Pericardium fibroblast (primary cell): ENCODE data around the gene TPST2. TPM values are rescaled to one million over a fixed set of nuclear protein-coding genes. Genes with fewer than 3 reads are reported as not detected.

ENCODE experiments used
- total RNA-seq: library from RNA; depleted of rRNA; stranded (reverse); fragments of >200 nt; gene quantifications from 2 replicates; pipeline ENCODE4 v1.2.3, GENCODE V29; 2015

The TPST2 gene
- total RNA-seq = 15.3 and 19.1 TPM in 2 replicates

DNA sequence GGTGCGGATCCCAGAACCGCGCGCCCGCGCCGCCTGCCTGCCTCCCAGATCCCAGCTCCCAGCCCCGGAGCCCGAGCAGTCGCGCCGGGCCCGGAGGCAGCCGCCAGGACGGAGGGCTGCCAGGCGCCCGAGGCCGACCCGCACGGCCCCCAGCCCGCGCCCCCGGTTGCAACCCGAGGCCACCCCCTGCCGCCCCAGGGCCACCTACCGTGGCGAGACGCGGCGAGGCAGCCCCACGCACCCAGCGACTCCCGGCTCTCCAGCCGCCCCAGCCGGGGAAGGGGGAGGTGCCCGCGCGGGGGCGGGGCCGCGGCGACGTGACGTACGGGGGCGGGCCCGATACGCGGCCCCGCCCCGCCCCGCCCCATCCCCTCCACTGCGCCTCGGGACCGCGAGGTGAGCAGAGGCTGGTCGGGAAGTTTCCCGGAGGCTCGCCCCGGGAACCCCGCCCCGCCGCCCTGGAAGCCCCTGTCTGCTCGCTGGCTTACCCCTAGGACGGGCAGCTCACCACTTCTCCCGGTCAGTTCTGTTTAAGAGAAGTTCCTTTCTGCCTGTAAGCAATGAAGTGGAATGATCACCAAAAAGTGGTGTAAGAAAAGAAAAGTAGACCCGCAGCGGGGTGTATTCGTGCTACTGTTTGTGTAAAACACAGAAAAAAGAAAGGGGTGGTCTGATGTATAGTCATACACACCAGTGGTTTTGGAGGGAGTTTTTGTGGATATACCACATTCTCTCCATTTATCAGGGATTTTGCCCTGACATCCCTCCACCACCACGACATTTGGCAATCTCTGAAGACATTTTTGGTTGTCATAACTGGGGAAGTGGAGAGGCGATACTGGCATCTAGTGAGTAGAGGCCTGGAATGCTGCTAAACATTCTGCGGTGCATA, at the start of gene TPST2:
Gene TPST2, minus strand, starts transcription at position 288 of the 892 bp plus-strand sequence. CDS start 48,502 bp downstream, outside the sequence.

DNA sequence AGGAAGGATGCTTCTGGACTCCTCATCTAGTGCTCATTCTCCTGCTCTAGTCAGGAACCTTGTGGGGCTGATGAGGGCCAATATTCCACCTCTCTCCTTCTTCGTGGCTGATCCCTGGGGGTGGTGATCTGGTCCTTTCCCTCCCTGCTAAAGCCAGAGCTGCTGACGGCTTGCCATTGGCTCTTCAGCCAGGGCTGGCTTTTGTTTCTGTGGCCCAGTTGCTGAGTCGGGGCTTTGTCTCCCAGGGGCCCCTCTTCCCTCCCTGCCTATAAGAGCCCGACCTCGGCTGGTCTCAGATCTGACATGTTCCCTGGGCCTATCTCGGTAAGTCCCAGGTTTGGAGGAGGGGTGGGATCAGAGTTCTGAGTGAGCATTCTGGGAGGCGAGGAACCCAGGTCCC, 31.7 kb upstream of the TPST2 start, which contains the start of gene CRYBA4:
Gene CRYBA4, plus strand, starts transcription at position 301 of the 400 bp plus-strand sequence. CDS start 634 bp downstream, outside the sequence.

DNA sequence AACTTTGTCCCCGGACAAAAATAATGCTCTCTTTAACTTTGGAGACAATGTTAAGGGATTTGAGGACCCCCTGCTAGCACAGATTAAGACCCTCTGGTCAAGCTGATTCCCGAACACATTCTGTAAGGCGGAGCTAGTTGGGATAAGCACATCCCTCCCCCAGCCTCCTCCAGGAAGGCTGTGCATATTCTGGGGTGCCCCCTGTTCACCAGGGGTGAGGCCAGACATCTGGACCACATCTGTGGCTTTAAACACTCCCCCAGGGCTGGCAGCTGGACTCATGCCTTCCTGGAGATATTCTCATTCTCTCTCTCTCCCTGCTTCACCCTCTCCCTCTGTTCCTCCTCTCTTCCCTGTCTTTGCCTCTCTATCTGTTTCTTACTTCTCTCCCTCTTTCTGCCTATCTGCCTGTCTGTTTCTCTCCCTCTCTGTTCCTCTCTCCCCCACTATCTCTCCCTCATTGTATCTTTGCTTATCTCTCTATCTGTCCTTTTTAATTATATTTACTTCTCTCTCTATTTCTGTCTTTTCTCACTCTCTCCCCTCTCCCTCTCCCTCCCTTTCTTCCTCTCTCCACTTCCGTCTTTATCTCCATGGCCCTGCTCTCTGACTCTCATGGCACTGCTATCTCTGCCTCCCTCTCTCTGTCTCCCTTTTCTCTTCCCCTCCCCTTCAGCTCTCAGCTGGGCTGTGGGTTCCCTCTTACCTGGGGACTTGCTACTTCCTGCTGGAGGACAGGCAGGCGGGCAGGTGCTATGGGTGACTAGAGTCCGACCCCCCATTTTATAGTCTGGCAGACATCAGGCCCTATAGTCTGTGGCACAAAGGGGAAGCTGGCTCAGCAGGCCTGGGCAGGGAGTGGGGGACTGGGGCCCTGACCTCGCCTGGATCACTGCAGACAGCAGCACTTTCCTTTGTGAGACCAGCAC, 27.6 kb upstream of the TPST2 start, which contains the start of gene CRYBB1:
Gene CRYBB1, minus strand, starts transcription at position 757 of the 929 bp plus-strand sequence. CDS start 1,708 bp downstream, outside the sequence.

DNA sequence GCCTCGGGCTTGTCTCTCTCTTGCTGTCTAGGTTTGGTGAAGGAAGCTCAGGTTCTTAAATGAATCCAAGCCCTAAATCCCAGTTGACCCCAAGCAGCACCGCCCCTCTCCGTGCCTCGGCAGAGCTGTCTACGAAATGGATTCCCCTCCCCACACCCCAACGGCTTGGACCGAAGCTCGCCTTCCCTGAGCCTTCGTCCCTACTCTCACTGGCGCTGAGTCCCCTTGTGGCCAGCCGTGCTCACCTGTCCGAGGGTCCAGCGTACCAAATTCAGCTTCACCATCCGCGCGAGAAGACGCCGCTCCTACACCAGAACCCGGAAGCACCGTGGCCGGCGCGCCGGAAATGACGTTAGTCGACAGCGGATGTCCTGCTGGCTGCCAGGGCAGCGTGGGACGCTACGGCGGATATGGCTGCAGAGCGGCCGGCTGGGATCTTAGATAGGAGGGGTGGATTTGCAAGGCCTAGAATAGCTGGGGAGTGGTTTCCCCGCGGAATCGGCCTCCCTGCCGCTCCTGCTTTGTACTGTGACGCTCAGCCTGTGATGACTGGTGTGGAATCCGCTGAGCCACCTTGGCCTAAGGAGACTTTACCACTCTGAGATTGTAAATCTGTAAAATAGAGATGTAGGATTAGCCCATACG, 77.7 kb downstream of the TPST2 start, which contains the start of gene TFIP11:
Gene TFIP11, minus strand, starts transcription at position 325 of the 645 bp plus-strand sequence. CDS start 2,201 bp downstream, outside the sequence.

DNA sequence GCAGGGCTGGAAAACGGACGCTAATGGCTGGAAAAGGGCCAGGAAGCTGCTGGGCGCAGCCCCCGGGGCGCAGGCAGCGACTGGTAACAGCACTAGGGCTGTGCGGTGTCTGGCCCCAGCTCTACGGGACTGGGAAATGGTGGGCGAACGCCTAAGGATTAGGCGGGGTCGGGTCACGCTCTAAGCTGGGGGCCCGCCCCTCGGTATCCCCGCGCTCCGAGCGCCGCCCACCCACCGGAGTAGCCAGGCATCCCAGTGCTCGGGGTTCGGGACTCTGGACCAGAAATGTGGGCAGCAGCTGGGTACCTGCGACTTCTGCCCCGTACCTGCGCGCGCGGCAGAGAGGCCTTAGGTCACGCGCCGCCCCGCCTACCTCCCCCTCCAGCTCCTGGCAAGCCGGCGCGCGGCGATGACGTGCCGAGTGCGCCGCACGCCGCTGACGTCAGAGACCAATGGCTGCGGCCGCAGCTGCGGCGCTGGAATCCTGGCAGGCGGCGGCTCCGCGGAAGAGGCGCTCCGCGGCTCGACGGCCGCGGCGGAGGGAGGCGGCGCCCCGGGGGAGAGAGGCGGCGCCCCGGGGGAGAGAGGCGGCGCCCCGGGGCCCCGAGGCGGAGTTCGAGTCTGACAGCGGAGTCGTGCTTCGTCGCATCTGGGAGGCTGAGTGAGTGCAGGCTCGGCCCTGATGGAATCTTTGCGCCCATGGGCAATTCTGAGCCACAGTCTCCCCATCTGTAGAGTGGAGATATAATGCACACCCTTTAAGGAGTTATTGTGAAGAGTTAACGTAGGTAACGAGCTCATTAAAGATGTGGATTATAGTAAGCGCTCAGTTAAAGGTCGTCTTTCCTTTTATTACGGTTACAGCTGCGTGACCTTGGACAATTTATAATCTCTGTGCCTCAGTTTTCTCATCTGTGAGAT, 106.2 kb downstream of the TPST2 start, which contains the start of the genes HPS4 and SRRD:
Gene HPS4, minus strand, starts transcription at position 345 of the 921 bp plus-strand sequence. CDS start 2,021 bp downstream, outside the sequence.
Gene SRRD, plus strand, starts transcription at position 439 of the 921 bp plus-strand sequence. Its CDS starts 14 bp downstream, at position 453.

Other genes starting within 250 kb of the TPST2 start
- gene ASPHD2, start 160.9 kb downstream of the TPST2 start, total RNA-seq = 0.82 and 1.1 TPM in 2 replicates
- gene HPS4, start 106.3 kb downstream of the TPST2 start, total RNA-seq = 8.9 and 18.8 TPM in 2 replicates
- 10.6 and 15.2 TPM in 2 replicates for gene SRRD, start 106.3 kb downstream of the TPST2 start, total RNA-seq
- 15.2 and 16.1 TPM in 2 replicates for gene TFIP11, start 77.7 kb downstream of the TPST2 start, total RNA-seq
- gene CRYBB1, start 27.9 kb upstream of the TPST2 start, total RNA-seq = not detected in 2 replicates
- gene CRYBA4, start 31.8 kb upstream of the TPST2 start, total RNA-seq = not detected in 2 replicates
- gene MIAT, start 67.5 kb upstream of the TPST2 start, total RNA-seq = 0.12 and 0.17 TPM in 2 replicates